ENCODE measurements around the gene PRRT2. TPM values are rescaled to one million over a fixed set of nuclear protein-coding genes. Genes with fewer than 3 reads are reported as not detected.

Gene PRRT2
- total and polyA plus RNA-seq, 2 experiments from 2014 or later = 13.3 to 16.6 TPM

DNA sequence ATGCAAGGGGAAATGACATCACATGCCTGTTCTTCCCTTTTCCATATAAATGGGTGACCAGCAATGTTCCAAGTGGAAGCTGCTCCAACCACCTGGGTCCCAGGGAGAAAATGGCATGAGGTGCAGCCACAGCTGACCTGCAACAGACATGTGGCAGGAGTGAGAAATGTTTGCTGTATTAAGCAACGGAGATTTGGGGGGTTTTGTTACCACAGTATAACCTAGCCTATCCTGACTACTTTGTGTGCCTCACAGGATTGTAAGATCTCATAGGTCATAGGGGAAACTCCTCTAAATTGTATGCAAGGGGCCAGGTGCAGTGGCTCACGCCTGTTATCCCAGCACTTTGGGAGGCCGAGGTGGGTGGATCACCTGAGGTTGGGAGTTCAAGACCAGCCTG is 39.0 kb downstream of the PRRT2 start:
- no peaks in the 10 kb centered on the region for H4K20me1 ChIP-seq (replicated peaks; ENCODE audit: insufficient read depth)
- H3K27ac ChIP-seq (ENCODE audit: low read depth) = no peak overlapping the region
- no peaks in the 10 kb centered on the region for H3K36me3 ChIP-seq (ENCODE audit: insufficient read depth)
- Mint-ChIP-seq H3K27me3 (ENCODE audit: insufficient read depth, low read depth, poor library complexity) (peaks cover 8% of the 10 kb centered on the region), H3K9me3 (no peaks in the 10 kb centered on the region; the same call in 2 of the 3 replicates), H3K4me1 (peaks cover 13% of the 10 kb centered on the region), H3K27ac (no peak overlapping the region), H3K36me3 (ENCODE audit: low read depth) (no peaks in the 10 kb centered on the region; the same call in 2 of the 3 replicates), H3K4me3 (no peak overlapping the region)
- no peaks in the 10 kb centered on the region for H3K79me2 ChIP-seq (replicated peaks; ENCODE audit: insufficient read depth)
- H3K9me2 ChIP-seq (ENCODE audit: insufficient read depth) = no peaks in the 10 kb centered on the region
- no peaks in the 10 kb centered on the region for H3K4me1 ChIP-seq (ENCODE audit: insufficient read depth)
- DNase-seq (ENCODE audit: low spot score) = no peak
- no peak overlapping the region for H3K4me3 ChIP-seq
- H3K4me2 ChIP-seq = no peak overlapping the region
- H2AFZ ChIP-seq = no peak overlapping the region
- TF ChIP-seq EZH2 (IDR thresholded peaks at IDR 0.05; ENCODE audit: low read depth, unreplicated experiment) = no peak
- no peak for TF ChIP-seq EZH2phosphoT487 (IDR thresholded peaks at IDR 0.05; ENCODE audit: unreplicated experiment)
- H3F3A ChIP-seq (replicated peaks; ENCODE audit: low read depth) = 0 out of 2 replicates have a peak, but pooled peaks cover 3% of the 10 kb centered on the region
- no peak for ATAC-seq
- H3K27me3 ChIP-seq (ENCODE audit: insufficient read depth) = no peaks in the 10 kb centered on the region

DNA sequence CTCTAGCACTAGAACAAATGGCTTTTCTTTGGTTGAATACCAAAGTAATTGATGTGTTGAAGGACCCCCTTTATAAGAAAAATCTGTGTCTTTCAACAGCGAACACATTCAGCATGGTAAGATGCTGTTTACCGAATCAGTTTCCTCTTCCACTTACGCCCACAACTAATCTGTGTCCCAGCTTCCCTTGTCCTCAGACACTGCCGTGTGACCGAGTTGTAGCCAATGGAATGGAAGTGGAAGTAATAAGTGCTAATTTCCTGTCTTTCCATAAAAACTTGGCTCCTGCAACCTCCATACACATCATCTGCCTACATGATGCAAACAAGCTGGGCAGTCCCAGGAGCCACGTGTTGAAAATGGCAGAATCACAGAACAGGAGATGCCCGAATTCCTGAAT is 40.7 kb downstream of the PRRT2 start:
- H3K79me2 ChIP-seq (replicated peaks; ENCODE audit: insufficient read depth) = no peaks in the 10 kb centered on the region
- no peaks in the 10 kb centered on the region; the same call in 2 of the 3 replicates for H3K36me3 Mint-ChIP-seq (ENCODE audit: low read depth)
- H3K27ac ChIP-seq (ENCODE audit: low read depth) = no peak overlapping the region
- H3K27me3 ChIP-seq (ENCODE audit: insufficient read depth) = no peaks in the 10 kb centered on the region
- no peak overlapping the region for H3K27ac Mint-ChIP-seq
- no peak overlapping the region for H2AFZ ChIP-seq
- ATAC-seq (no peak), DNase-seq (ENCODE audit: low spot score) (no peak)
- H4K20me1 ChIP-seq (replicated peaks; ENCODE audit: insufficient read depth) = no peaks in the 10 kb centered on the region
- H3K4me3 Mint-ChIP-seq = no peak overlapping the region
- H3F3A ChIP-seq (replicated peaks; ENCODE audit: low read depth) = 0 out of 2 replicates have a peak, but pooled peaks cover 3% of the 10 kb centered on the region
- H3K4me3 ChIP-seq = no peak overlapping the region
- no peak overlapping the region for H3K4me2 ChIP-seq
- H3K9me3 Mint-ChIP-seq = no peaks in the 10 kb centered on the region; the same call in 2 of the 3 replicates
- H3K27me3 Mint-ChIP-seq (ENCODE audit: insufficient read depth, low read depth, poor library complexity) = peaks cover 9% of the 10 kb centered on the region
- no peaks in the 10 kb centered on the region for H3K36me3 ChIP-seq (ENCODE audit: insufficient read depth)
- H3K4me1 Mint-ChIP-seq = peaks cover 19% of the 10 kb centered on the region
- H3K9me2 ChIP-seq (ENCODE audit: insufficient read depth) = no peaks in the 10 kb centered on the region
- H3K4me1 ChIP-seq (ENCODE audit: insufficient read depth) = no peaks in the 10 kb centered on the region
- TF ChIP-seq ZNF462 (CRISPR knock-in tag; IDR thresholded peaks at IDR 0.05) = no peak
- TF ChIP-seq JUNB (IDR thresholded peaks at IDR 0.05; ENCODE audit: unreplicated experiment) = no peak
- TF ChIP-seq STAT1 (IDR thresholded peaks at IDR 0.05; ENCODE audit: unreplicated experiment) = no peak
- no peak for TF ChIP-seq EZH2 (IDR thresholded peaks at IDR 0.05; ENCODE audit: low read depth, unreplicated experiment)
- TF ChIP-seq NANOG (IDR thresholded peaks at IDR 0.05; ENCODE audit: borderline replicate concordance) = no peak
- no peak for TF ChIP-seq ETS1 (IDR thresholded peaks at IDR 0.05)
- no peak for TF ChIP-seq EZH2phosphoT487 (IDR thresholded peaks at IDR 0.05; ENCODE audit: unreplicated experiment)
- TF ChIP-seq ZNF114 (CRISPR knock-in tag; IDR thresholded peaks at IDR 0.05) = no peak
- TF ChIP-seq CTCF (conservative IDR thresholded peaks at IDR 0.05; ENCODE audit: low read depth in 2 of 2) = no peak
- TF ChIP-seq POLR2AphosphoS5 (IDR thresholded peaks at IDR 0.05; ENCODE audit: low read depth) = no peak
- no peak for TF ChIP-seq ZNF331 (CRISPR knock-in tag; IDR thresholded peaks at IDR 0.05; ENCODE audit: low read depth)
- no peak for TF ChIP-seq CREB1 (CRISPR knock-in tag; IDR thresholded peaks at IDR 0.05; ENCODE audit: low read depth)

Measured in GM23338 (cell line).